ENCODE measurements around the gene DGKA.

Gene DGKA

GRCh38 chr12:55927588-55928502 is 3.1 kb upstream of the DGKA start, which contains the start of gene PYM1:
PYM1 (minus strand) TSS chr12:55927894; CDS start chr12:55927761, 133 bp downstream.
- no peaks in the 10 kb centered on the region for H3K27me3 ChIP-seq (ENCODE audit: insufficient read depth, low read depth, severe bottlenecking)
- H3K27ac ChIP-seq: peak within 1 kb of the TSS; percentile 88
- H3K9me3 ChIP-seq (ENCODE audit: severe bottlenecking): no peaks in the 10 kb centered on the region
- DNase-seq: peak; percentile 69
- H3K36me3 ChIP-seq: peaks cover 10% of the 10 kb centered on the region; the same call in 1 of the 2 replicates
- TF ChIP-seq CTCF (IDR thresholded peaks at IDR 0.05; ENCODE audit: low read depth, low read length): no peak
- H3K4me3 ChIP-seq (ENCODE audit: low read depth, low read length): peak within 1 kb of the TSS; percentile 79

- H3K27ac ChIP-seq: no peak overlapping the region
- no peak overlapping the region for H3K4me3 ChIP-seq (ENCODE audit: low read depth, low read length)
These were observed 1.6 kb upstream of the DGKA start for GRCh38 chr12:55929306-55929791.

GRCh38 chr12:55931317-55931779 is 386 bp downstream of the DGKA start:
- no peaks in the 10 kb centered on the region for H3K36me3 ChIP-seq
- no peak for DNase-seq
- no peak for TF ChIP-seq CTCF (IDR thresholded peaks at IDR 0.05; ENCODE audit: low read depth, low read length)
- H3K4me3 ChIP-seq (ENCODE audit: low read depth, low read length): peak overlapping the region; percentile 59
- H3K9me3 ChIP-seq (ENCODE audit: severe bottlenecking): no peaks in the 10 kb centered on the region
- no peak overlapping the region for H3K27ac ChIP-seq
- no peaks in the 10 kb centered on the region for H3K27me3 ChIP-seq (ENCODE audit: insufficient read depth, low read depth, severe bottlenecking)

More at GRCh38 chr12:55929306-55929791, 1.6 kb upstream of the DGKA start:
- no peak for TF ChIP-seq CTCF (IDR thresholded peaks at IDR 0.05; ENCODE audit: low read depth, low read length)
- no peak for DNase-seq
- H3K9me3 ChIP-seq (ENCODE audit: severe bottlenecking): no peaks in the 10 kb centered on the region
- peaks cover 6% of the 10 kb centered on the region; the same call in 1 of the 2 replicates for H3K36me3 ChIP-seq
- H3K27me3 ChIP-seq (ENCODE audit: insufficient read depth, low read depth, severe bottlenecking): no peaks in the 10 kb centered on the region

- no peaks in the 10 kb centered on the region for H3K36me3 ChIP-seq
- DNase-seq: peak; percentile 25
- no peak for TF ChIP-seq CTCF (IDR thresholded peaks at IDR 0.05; ENCODE audit: low read depth, low read length)
- peak overlapping the region; percentile 59 for H3K4me3 ChIP-seq (ENCODE audit: low read depth, low read length)
- H3K27ac ChIP-seq: no peak overlapping the region
- no peaks in the 10 kb centered on the region for H3K9me3 ChIP-seq (ENCODE audit: severe bottlenecking)
- H3K27me3 ChIP-seq (ENCODE audit: insufficient read depth, low read depth, severe bottlenecking): no peaks in the 10 kb centered on the region
These were observed 1.0 kb downstream of the DGKA start for GRCh38 chr12:55931780-55932550.

GRCh38 chr12:55932551-55932910 is 1.6 kb downstream of the DGKA start:
- H3K36me3 ChIP-seq: no peaks in the 10 kb centered on the region
- H3K27ac ChIP-seq: no peak overlapping the region
- peak overlapping the region; percentile 59 for H3K4me3 ChIP-seq (ENCODE audit: low read depth, low read length)
- TF ChIP-seq CTCF (IDR thresholded peaks at IDR 0.05; ENCODE audit: low read depth, low read length): no peak
- no peak for DNase-seq
- no peaks in the 10 kb centered on the region for H3K27me3 ChIP-seq (ENCODE audit: insufficient read depth, low read depth, severe bottlenecking)
- H3K9me3 ChIP-seq (ENCODE audit: severe bottlenecking): no peaks in the 10 kb centered on the region

All from WERI-Rb-1 (cell line).